Common myeloid progenitor, CD34-positive (primary cell): ENCODE data around the gene REEP1.

ENCODE experiments used
- CTCF ChIA-PET: fragments of 350-600 bp; sonication (Branson Sonifier 250); formaldehyde crosslinking; loops from one replicate; lab custom pipeline; 2021; ENCODE audit warnings: antibody characterized with exemption; lab: Charles Lee
- POLR2A ChIA-PET: fragments of 350-600 bp; sonication (Branson Sonifier 250); formaldehyde crosslinking; loops from one replicate; lab custom pipeline; 2021; ENCODE audit warnings: antibody characterized with exemption; lab: Charles Lee
- DNase-seq, 3 donors: peaks; one replicate each; pipeline versions ENCODE4 v3.0.0 to v3.0.0-alpha.2; 2013
- H3K27ac ChIP-seq, 2 experiments: 1 replicate in 1 of 2; 2 replicates in 1 of 2; pipeline ENCODE4 v1.7.0; 2013; ENCODE audit warnings: inconsistent platforms in 2 of 2, low read length in 2 of 2, mild to moderate bottlenecking in 2 of 2, low read depth in 1 of 2, moderate library complexity in 1 of 2; ENCODE audit not compliant: severe bottlenecking in 2 of 2, insufficient read depth in 1 of 2, poor library complexity in 1 of 2
- H3K27me3 ChIP-seq, 5 experiments: replicated peaks in 2 of 5; 1 replicate in 3 of 5; 2 replicates in 2 of 5; pipeline versions ENCODE4 v1.6.1 to v1.7.0; 2013; ENCODE audit warnings: low read length in 4 of 5, mild to moderate bottlenecking in 2 of 5, moderate library complexity in 2 of 5, inconsistent platforms in 1 of 5; ENCODE audit not compliant: insufficient read depth in 5 of 5, control insufficient read depth in 4 of 5
- H3K36me3 ChIP-seq, 4 experiments: 1 replicate in 2 of 4; 2 replicates in 2 of 4; pipeline versions ENCODE4 v1.6.1 to v1.7.0; 2013; ENCODE audit warnings: low read length in 3 of 4, control low read depth in 1 of 4, mild to moderate bottlenecking in 1 of 4; ENCODE audit not compliant: control insufficient read depth in 4 of 4, insufficient read depth in 4 of 4
- H3K4me1 ChIP-seq, 4 experiments: 1 replicate in 3 of 4; 2 replicates in 1 of 4; pipeline versions ENCODE4 v1.6.1 to v1.7.1; 2013; ENCODE audit warnings: low read length in 3 of 4, mild to moderate bottlenecking in 3 of 4, control low read depth in 1 of 4, inconsistent platforms in 1 of 4, moderate library complexity in 1 of 4; ENCODE audit not compliant: control insufficient read depth in 4 of 4, insufficient read depth in 4 of 4; ENCODE audit errors: control extremely low read depth in 1 of 4
- H3K4me3 ChIP-seq, 7 experiments: 1 replicate in 4 of 7; 2 replicates in 3 of 7; pipeline versions ENCODE4 v1.5.1 to v1.7.0; 2013; ENCODE audit warnings: mild to moderate bottlenecking in 7 of 7, low read length in 6 of 7, moderate library complexity in 6 of 7, inconsistent platforms in 2 of 7, low read depth in 2 of 7, control low read depth in 1 of 7; ENCODE audit not compliant: insufficient read depth in 4 of 7, control insufficient read depth in 1 of 7; ENCODE audit errors: extremely low read depth in 1 of 7
- H3K9me3 ChIP-seq, 5 experiments: 1 replicate in 4 of 5; 2 replicates in 1 of 5; pipeline versions ENCODE4 v1.6.1 to v1.7.1; 2013; ENCODE audit warnings: low read length in 4 of 5, mild to moderate bottlenecking in 2 of 5, inconsistent platforms in 1 of 5, low read depth in 1 of 5, moderate library complexity in 1 of 5; ENCODE audit not compliant: control insufficient read depth in 4 of 5, insufficient read depth in 2 of 5; ENCODE audit errors: control extremely low read depth in 1 of 5
- WGBS: methylation state at CpG from one replicate; pipeline ENCODE4 v1.1.5; 2013; ENCODE audit not compliant: insufficient coverage; 5-methylcytosine and 5-hydroxymethylcytosine counted together

REEP1 gene

GRCh38 chr2:86330001-86330400 is 7.4 kb downstream of the REEP1 start:
- POLR2A ChIA-PET, result no interaction called here
- Histone ChIP-seq H3K9me3 (peaks cover 0 to 4% (median 0%) of the 10 kb centered on the region in 5 experiments), H3K36me3 (no peaks in the 10 kb centered on the region), H3K4me3 (no peak overlapping the region), H3K4me1 (no peaks in the 10 kb centered on the region), H3K27me3 (peaks cover 0 to 40% (median 15%) of the 10 kb centered on the region in 5 experiments), H3K27ac (no peak overlapping the region)
- no CpG with 5 or more reads among the region's 2 CpGs for WGBS
- CTCF ChIA-PET, result no interaction called here
- no peak for DNase-seq

GRCh38 chr2:86323273-86324021 is 14.0 kb downstream of the REEP1 start:
- WGBS, result 85% methylated on average over 8 of the region's 9 CpGs
- no peak overlapping the region for H3K27ac ChIP-seq
- POLR2A ChIA-PET, result no interaction called here
- peaks cover 0 to 6% (median 4%) of the 10 kb centered on the region in 5 experiments for H3K27me3 ChIP-seq
- H3K4me1 ChIP-seq, result no peaks in the 10 kb centered on the region
- CTCF ChIA-PET, result no interaction called here
- H3K4me3 ChIP-seq, result no peak overlapping the region
- no peaks in the 10 kb centered on the region for H3K9me3 ChIP-seq
- no peak for DNase-seq
- H3K36me3 ChIP-seq, result no peaks in the 10 kb centered on the region

- ChIA-PET POLR2A (no interaction called here), CTCF (no interaction called here)
- no peak for DNase-seq
- Histone ChIP-seq H3K9me3 (peaks cover 0 to 2% (median 0%) of the 10 kb centered on the region in 5 experiments), H3K27ac (no peak overlapping the region), H3K27me3 (peaks cover 0 to 6% (median 0%) of the 10 kb centered on the region in 5 experiments), H3K36me3 (no peaks in the 10 kb centered on the region), H3K4me3 (no peak overlapping the region), H3K4me1 (no peaks in the 10 kb centered on the region)
- 66% methylated on average over 3 of the region's 8 CpGs for WGBS
Measured at GRCh38 chr2:86319700-86320580, 17.5 kb downstream of the REEP1 start.

GRCh38 chr2:86315084-86315483 is 22.3 kb downstream of the REEP1 start:
- 87% methylated on average over 5 of the region's 6 CpGs for WGBS
- Histone ChIP-seq H3K27me3 (peaks cover 0 to 8% (median 0%) of the 10 kb centered on the region in 5 experiments), H3K4me3 (no peak overlapping the region), H3K27ac (no peak overlapping the region), H3K4me1 (no peaks in the 10 kb centered on the region), H3K36me3 (no peaks in the 10 kb centered on the region), H3K9me3 (peaks cover 0 to 2% (median 0%) of the 10 kb centered on the region in 5 experiments)
- DNase-seq, result no peak
- ChIA-PET CTCF (no interaction called here), POLR2A (no interaction called here)

GRCh38 chr2:86314125-86314524 is 23.3 kb downstream of the REEP1 start:
- ChIA-PET CTCF (no interaction called here), POLR2A (no interaction called here)
- H3K36me3 ChIP-seq, result no peaks in the 10 kb centered on the region
- H3K9me3 ChIP-seq, result peaks cover 0 to 2% (median 0%) of the 10 kb centered on the region in 5 experiments
- no peak for DNase-seq
- peaks cover 0 to 8% (median 0%) of the 10 kb centered on the region in 5 experiments for H3K27me3 ChIP-seq
- no peaks in the 10 kb centered on the region for H3K4me1 ChIP-seq
- WGBS, result 88% methylated on average over 1 of the region's 2 CpGs
- no peak overlapping the region for H3K27ac ChIP-seq
- H3K4me3 ChIP-seq, result no peak overlapping the region

- POLR2A ChIA-PET, result no interaction called here
- H3K27ac ChIP-seq, result no peak overlapping the region
- H3K27me3 ChIP-seq, result peaks cover 0 to 9% (median 0%) of the 10 kb centered on the region in 5 experiments
- no peaks in the 10 kb centered on the region for H3K4me1 ChIP-seq
- peaks cover 0 to 2% (median 0%) of the 10 kb centered on the region in 5 experiments for H3K9me3 ChIP-seq
- no peaks in the 10 kb centered on the region for H3K36me3 ChIP-seq
- WGBS, result 87% methylated on average over 2 of the region's 2 CpGs
- H3K4me3 ChIP-seq, result no peak overlapping the region
- CTCF ChIA-PET, result interaction anchor here (1.7 kb wide), 1 partner anchor 92 kb away, joined by 4 read pairs; no protein-coding TSS in a partner anchor
- DNase-seq, result no peak
Measured at GRCh38 chr2:86313341-86313740, 24.1 kb downstream of the REEP1 start.
